GM19468 (cell line): ENCODE data around the gene KRT6C.
"Not testable (repeated sequence)": the region's sequence is repeated elsewhere in the genome, so short reads cannot be mapped to it uniquely, and the experiment has no call there.

Source experiments
- ATAC-seq: cut with Tn5 transposase; IDR thresholded peaks from one replicate; pipeline ENCODE4 v1.9.1; 2021; ENCODE audit warnings: mild to moderate bottlenecking, moderate library complexity, moderate number of reproducible peaks; ENCODE audit not compliant: unreplicated experiment; ENCODE audit errors: extremely low read depth

Gene KRT6C

GRCh38 chr12:52461693-52462092, 11.9 kb downstream of the KRT6C start:
- no peak for ATAC-seq

GRCh38 chr12:52458861-52459260, 14.7 kb downstream of the KRT6C start:
- ATAC-seq: no peak

GRCh38 chr12:52455821-52456220, 17.8 kb downstream of the KRT6C start:
- ATAC-seq: no peak

- ATAC-seq: no peak
These were observed 19.0 kb downstream of the KRT6C start for GRCh38 chr12:52454411-52455201.

- ATAC-seq: no peak
These were observed 21.5 kb downstream of the KRT6C start, which contains the start of gene KRT6B for GRCh38 chr12:52452101-52452500. Gene KRT6B, minus strand, starts transcription at chr12:52452146. Its CDS starts 68 bp downstream, at chr12:52452078.

- ATAC-seq: no peak
These were observed 25.4 kb downstream of the KRT6C start for GRCh38 chr12:52448228-52448627.

- ATAC-seq: not testable (repeated sequence)
These were observed 26.4 kb downstream of the KRT6C start for GRCh38 chr12:52447196-52447595.

- ATAC-seq: no peak
These were observed 27.1 kb downstream of the KRT6C start for GRCh38 chr12:52446367-52447045.

- no peak for ATAC-seq
These were observed 27.7 kb downstream of the KRT6C start for GRCh38 chr12:52445876-52446275.

GRCh38 chr12:52444647-52445595, 28.7 kb downstream of the KRT6C start:
- no peak for ATAC-seq

GRCh38 chr12:52443966-52444365, 29.6 kb downstream of the KRT6C start:
- no peak for ATAC-seq

GRCh38 chr12:52442600-52443061, 31.0 kb downstream of the KRT6C start:
- ATAC-seq: no peak

GRCh38 chr12:52441320-52441911, 32.2 kb downstream of the KRT6C start:
- no peak for ATAC-seq

GRCh38 chr12:52440821-52441319, 32.7 kb downstream of the KRT6C start:
- no peak for ATAC-seq

GRCh38 chr12:52439845-52440244, 33.8 kb downstream of the KRT6C start:
- ATAC-seq: no peak

- no peak for ATAC-seq
These were observed 34.2 kb downstream of the KRT6C start for GRCh38 chr12:52439420-52439819.

- ATAC-seq: no peak
These were observed 35.0 kb downstream of the KRT6C start for GRCh38 chr12:52438305-52439301.

- no peak for ATAC-seq
These were observed 36.1 kb downstream of the KRT6C start for GRCh38 chr12:52437508-52437907.
